ENCODE measurements around the gene SLC37A3.

SLC37A3 gene

DNA sequence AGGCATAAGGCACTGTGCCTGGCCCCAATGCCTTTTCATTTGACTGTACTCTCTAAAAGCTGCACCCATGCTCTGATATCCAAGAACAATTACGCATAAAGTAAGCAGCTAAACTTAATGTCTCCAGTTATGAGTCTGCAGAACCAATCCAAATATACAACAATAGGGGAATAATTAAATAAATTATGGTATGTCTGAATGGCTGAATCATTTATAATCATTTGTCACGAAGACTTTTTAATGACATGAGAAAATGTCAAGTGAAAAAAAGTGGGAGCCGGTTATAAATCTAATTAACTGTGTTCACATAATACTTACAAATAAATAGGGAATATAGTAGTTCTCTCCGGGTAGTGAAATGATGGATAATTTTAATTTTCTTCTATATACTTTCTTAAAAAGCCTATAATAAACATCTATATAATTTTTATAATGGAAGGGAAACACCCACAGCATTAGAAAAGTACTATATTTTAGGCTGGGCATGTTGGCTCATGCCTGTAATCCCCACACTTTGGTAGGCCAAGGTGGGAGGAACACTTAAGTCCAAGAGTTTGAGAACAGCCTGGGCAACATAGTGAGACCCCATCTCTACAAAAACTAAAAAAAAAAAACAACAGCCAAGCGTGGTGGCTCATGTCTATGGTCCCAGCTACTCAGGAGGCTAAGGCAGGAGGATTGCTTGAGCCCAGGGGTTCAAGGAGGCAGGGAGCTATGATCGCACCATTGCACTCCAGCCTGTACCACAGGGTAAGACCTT, 14.2 kb downstream of the SLC37A3 start:
- Histone ChIP-seq H3K4me3 (ENCODE audit: low read depth in 1 of 2, low read length in 2 of 2) (no peak overlapping the region), H3K27me3 (ENCODE audit: control insufficient read depth in 1 of 2, insufficient read depth in 2 of 2, low read length in 2 of 2) (no peaks in the 10 kb centered on the region), H3K9ac (ENCODE audit: low read depth in 1 of 2, low read length in 2 of 2) (no peak overlapping the region), H3K9me3 (ENCODE audit: control insufficient read depth in 1 of 2, low read length in 2 of 2) (no peaks in the 10 kb centered on the region), H3K36me3 (ENCODE audit: control insufficient read depth in 1 of 2, insufficient read depth in 2 of 2, low read length in 2 of 2) (peaks cover 4 to 19% of the 10 kb centered on the region in 2 donors), H3K27ac (ENCODE audit: low read depth, low read length) (no peak overlapping the region), H3K4me1 (ENCODE audit: control insufficient read depth in 1 of 2, insufficient read depth in 2 of 2, low read length in 2 of 2) (no peaks in the 10 kb centered on the region)

DNA sequence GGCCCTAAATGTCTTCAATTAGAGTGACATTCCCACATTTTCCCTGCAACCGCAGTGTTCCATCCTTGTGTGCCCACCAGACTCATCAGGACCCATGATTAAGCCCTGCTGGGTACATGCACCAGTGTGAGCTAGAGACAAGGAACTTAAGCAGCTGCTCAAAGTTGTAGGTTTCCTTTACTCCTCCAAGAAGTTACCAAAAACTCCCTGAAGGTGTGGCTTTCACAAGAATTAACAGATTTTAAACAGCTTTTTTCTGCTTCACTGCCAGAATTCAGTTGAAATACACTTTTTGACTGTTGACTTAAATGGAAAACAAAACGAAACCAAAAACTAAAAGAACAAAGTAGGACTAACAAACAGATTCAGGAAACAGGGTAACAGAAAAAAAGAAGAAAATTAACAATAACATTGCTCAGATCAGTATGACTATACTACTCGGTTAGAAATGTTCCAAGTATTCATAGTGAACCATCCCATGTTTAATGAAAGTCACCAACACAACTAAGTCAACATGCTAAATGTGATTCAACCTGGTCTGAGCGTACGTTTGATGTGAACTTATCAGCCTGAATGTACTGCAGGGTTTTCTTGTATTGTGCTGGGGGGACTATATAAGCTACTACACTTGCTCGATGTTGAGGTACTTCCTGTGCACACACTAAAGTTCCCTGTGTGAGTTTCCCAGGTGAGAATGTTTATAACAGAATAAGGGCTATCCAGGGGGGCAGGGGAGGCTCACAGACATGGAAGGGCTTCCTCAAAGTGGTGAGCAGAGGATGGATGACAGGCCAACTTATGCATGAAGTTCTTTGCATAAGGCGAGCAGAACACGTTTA, 22.2 kb downstream of the SLC37A3 start:
- H3K9me3 ChIP-seq (ENCODE audit: control insufficient read depth in 1 of 2, low read length in 2 of 2) = no peaks in the 10 kb centered on the region
- no peak overlapping the region for H3K27ac ChIP-seq (ENCODE audit: low read depth, low read length)
- H3K36me3 ChIP-seq (ENCODE audit: control insufficient read depth in 1 of 2, insufficient read depth in 2 of 2, low read length in 2 of 2) = peaks cover 0 to 27% of the 10 kb centered on the region in 2 donors
- no peak overlapping the region for H3K9ac ChIP-seq (ENCODE audit: low read depth in 1 of 2, low read length in 2 of 2)
- H3K4me1 ChIP-seq (ENCODE audit: control insufficient read depth in 1 of 2, insufficient read depth in 2 of 2, low read length in 2 of 2) = no peaks in the 10 kb centered on the region
- H3K27me3 ChIP-seq (ENCODE audit: control insufficient read depth in 1 of 2, insufficient read depth in 2 of 2, low read length in 2 of 2) = no peaks in the 10 kb centered on the region
- H3K4me3 ChIP-seq (ENCODE audit: low read depth in 1 of 2, low read length in 2 of 2) = no peak overlapping the region

DNA sequence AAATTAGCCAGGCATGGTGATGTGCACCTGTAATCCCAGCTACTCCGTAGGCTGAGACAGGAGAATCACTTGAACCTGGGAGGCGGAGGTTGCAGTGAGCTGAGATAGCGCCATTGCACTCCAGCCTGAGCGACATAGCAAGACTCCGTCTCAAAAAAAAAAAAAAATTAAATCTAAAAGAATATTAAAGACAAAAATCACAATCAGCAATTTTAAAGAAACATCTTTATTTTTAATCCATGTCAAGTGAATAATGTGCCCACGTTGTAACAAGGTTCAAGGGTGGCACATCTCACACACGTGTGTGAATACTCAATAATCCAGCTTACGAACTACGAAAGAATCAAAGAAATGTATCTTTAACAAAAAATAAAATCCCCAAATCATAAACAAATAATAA, 23.0 kb downstream of the SLC37A3 start:
- Histone ChIP-seq H3K36me3 (ENCODE audit: control insufficient read depth in 1 of 2, insufficient read depth in 2 of 2, low read length in 2 of 2) (peaks cover 0 to 23% of the 10 kb centered on the region in 2 donors), H3K27ac (ENCODE audit: low read depth, low read length) (no peak overlapping the region), H3K9me3 (ENCODE audit: control insufficient read depth in 1 of 2, low read length in 2 of 2) (no peaks in the 10 kb centered on the region), H3K4me3 (ENCODE audit: low read depth in 1 of 2, low read length in 2 of 2) (no peak overlapping the region), H3K9ac (ENCODE audit: low read depth in 1 of 2, low read length in 2 of 2) (no peak overlapping the region), H3K4me1 (ENCODE audit: control insufficient read depth in 1 of 2, insufficient read depth in 2 of 2, low read length in 2 of 2) (no peaks in the 10 kb centered on the region), H3K27me3 (ENCODE audit: control insufficient read depth in 1 of 2, insufficient read depth in 2 of 2, low read length in 2 of 2) (no peaks in the 10 kb centered on the region)

DNA sequence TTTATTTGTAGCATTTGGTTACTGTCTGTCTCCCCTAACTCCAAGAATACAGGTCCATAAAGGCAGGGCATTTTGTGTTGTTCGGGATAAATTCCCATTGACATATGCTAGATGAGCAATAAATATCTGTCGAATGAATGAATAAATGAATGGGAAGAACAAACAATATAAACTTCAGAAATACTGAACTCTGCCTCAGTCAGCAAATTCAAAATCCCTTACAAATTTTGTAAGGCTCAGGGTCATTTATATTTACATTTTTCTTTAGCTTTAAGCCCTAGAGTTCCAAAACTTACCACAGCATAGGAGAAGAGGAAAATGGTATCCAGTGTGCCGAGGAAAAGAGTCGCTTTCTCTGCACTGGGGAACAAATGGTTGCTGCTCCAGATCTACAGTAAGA, 29.0 kb downstream of the SLC37A3 start:
- Histone ChIP-seq H3K4me1 (ENCODE audit: control insufficient read depth in 1 of 2, insufficient read depth in 2 of 2, low read length in 2 of 2) (peaks cover 0 to 3% of the 10 kb centered on the region in 2 donors), H3K27me3 (ENCODE audit: control insufficient read depth in 1 of 2, insufficient read depth in 2 of 2, low read length in 2 of 2) (no peaks in the 10 kb centered on the region), H3K9ac (ENCODE audit: low read depth in 1 of 2, low read length in 2 of 2) (no peak overlapping the region), H3K9me3 (ENCODE audit: control insufficient read depth in 1 of 2, low read length in 2 of 2) (no peaks in the 10 kb centered on the region), H3K4me3 (ENCODE audit: low read depth in 1 of 2, low read length in 2 of 2) (no peak overlapping the region), H3K36me3 (ENCODE audit: control insufficient read depth in 1 of 2, insufficient read depth in 2 of 2, low read length in 2 of 2) (peaks cover 0 to 7% of the 10 kb centered on the region in 2 donors), H3K27ac (ENCODE audit: low read depth, low read length) (no peak overlapping the region)

DNA sequence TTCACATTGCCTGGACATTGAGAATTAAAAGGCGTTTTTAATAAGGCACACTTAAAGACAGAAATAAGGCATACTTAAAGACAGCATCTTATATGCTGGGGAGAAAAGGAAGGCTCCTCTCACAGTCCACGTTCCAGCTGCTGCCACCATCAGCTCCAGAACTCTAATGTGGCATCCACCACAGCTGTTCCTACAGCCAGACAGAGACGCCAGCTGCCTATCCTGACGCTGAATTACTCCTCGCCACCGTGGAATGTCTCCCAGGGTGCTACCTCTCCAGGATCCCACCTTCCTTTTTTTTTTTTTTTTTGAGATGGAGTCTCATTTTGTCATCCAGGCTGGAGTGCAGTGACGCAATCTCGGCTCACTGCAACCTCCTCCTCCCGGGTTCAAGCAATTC, 30.8 kb downstream of the SLC37A3 start:
- Histone ChIP-seq H3K9me3 (ENCODE audit: control insufficient read depth in 1 of 2, low read length in 2 of 2) (no peaks in the 10 kb centered on the region), H3K27me3 (ENCODE audit: control insufficient read depth in 1 of 2, insufficient read depth in 2 of 2, low read length in 2 of 2) (no peaks in the 10 kb centered on the region), H3K9ac (ENCODE audit: low read depth in 1 of 2, low read length in 2 of 2) (no peak overlapping the region), H3K4me3 (ENCODE audit: low read depth in 1 of 2, low read length in 2 of 2) (no peak overlapping the region), H3K4me1 (ENCODE audit: control insufficient read depth in 1 of 2, insufficient read depth in 2 of 2, low read length in 2 of 2) (peaks cover 0 to 3% of the 10 kb centered on the region in 2 donors), H3K36me3 (ENCODE audit: control insufficient read depth in 1 of 2, insufficient read depth in 2 of 2, low read length in 2 of 2) (peaks cover 0 to 11% of the 10 kb centered on the region in 2 donors), H3K27ac (ENCODE audit: low read depth, low read length) (no peak overlapping the region)

DNA sequence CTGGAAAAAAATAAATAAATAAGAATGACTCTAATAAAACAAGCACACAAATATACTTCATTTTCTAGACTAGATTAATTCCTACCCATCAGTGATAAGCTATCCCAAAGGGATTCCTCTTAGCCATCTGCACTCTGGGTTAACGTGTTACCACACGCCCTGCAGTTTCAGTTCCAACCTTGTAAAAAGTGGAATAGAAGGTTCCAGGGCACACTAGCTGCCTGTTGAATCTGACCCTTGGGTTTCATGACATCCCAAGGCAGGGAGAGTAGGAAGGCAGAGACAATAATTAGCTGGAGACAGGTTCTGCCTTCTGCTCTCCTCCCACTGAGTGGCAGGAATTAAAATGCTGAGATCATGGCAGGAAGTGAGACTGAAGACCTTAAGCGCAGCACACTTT, 33.5 kb downstream of the SLC37A3 start:
- Histone ChIP-seq H3K4me3 (ENCODE audit: low read depth in 1 of 2, low read length in 2 of 2) (no peak overlapping the region), H3K36me3 (ENCODE audit: control insufficient read depth in 1 of 2, insufficient read depth in 2 of 2, low read length in 2 of 2) (peaks cover 0 to 11% of the 10 kb centered on the region in 2 donors), H3K9me3 (ENCODE audit: control insufficient read depth in 1 of 2, low read length in 2 of 2) (no peaks in the 10 kb centered on the region), H3K9ac (ENCODE audit: low read depth in 1 of 2, low read length in 2 of 2) (no peak overlapping the region), H3K4me1 (ENCODE audit: control insufficient read depth in 1 of 2, insufficient read depth in 2 of 2, low read length in 2 of 2) (peaks cover 0 to 3% of the 10 kb centered on the region in 2 donors), H3K27ac (ENCODE audit: low read depth, low read length) (no peak overlapping the region), H3K27me3 (ENCODE audit: control insufficient read depth in 1 of 2, insufficient read depth in 2 of 2, low read length in 2 of 2) (no peaks in the 10 kb centered on the region)

DNA sequence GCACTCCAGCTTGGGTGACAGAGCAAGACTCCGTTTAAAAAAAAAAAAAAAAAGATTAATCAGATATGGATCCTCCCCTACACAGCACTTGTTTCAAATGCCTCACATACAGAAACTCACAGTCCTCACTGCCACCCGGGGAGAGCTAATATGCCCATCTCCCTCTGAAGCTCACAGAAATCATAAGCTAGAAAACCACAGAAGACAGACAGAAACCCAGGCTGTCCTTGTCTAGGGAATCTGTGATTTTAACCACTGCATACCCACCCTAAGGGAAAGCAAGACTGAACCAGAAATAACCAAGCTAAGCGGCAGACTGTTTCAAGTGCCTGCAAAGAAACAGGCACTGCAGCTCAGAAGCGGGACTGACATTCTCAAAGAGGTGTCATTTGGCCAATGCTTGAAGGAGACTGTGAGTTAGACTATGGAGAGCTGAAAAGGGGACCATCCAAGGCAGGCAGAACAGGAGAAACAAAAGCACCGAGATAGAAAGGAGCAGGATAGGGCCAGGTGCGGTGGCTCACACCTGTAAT, 37.6 kb downstream of the SLC37A3 start:
- Histone ChIP-seq H3K27me3 (ENCODE audit: control insufficient read depth in 1 of 2, insufficient read depth in 2 of 2, low read length in 2 of 2) (no peaks in the 10 kb centered on the region), H3K9me3 (ENCODE audit: control insufficient read depth in 1 of 2, low read length in 2 of 2) (no peaks in the 10 kb centered on the region), H3K9ac (ENCODE audit: low read depth in 1 of 2, low read length in 2 of 2) (no peak overlapping the region), H3K36me3 (ENCODE audit: control insufficient read depth in 1 of 2, insufficient read depth in 2 of 2, low read length in 2 of 2) (peaks cover 0 to 4% of the 10 kb centered on the region in 2 donors), H3K4me1 (ENCODE audit: control insufficient read depth in 1 of 2, insufficient read depth in 2 of 2, low read length in 2 of 2) (peaks cover 7 to 18% of the 10 kb centered on the region in 2 donors), H3K27ac (ENCODE audit: low read depth, low read length) (no peak overlapping the region), H3K4me3 (ENCODE audit: low read depth in 1 of 2, low read length in 2 of 2) (no peak overlapping the region)

DNA sequence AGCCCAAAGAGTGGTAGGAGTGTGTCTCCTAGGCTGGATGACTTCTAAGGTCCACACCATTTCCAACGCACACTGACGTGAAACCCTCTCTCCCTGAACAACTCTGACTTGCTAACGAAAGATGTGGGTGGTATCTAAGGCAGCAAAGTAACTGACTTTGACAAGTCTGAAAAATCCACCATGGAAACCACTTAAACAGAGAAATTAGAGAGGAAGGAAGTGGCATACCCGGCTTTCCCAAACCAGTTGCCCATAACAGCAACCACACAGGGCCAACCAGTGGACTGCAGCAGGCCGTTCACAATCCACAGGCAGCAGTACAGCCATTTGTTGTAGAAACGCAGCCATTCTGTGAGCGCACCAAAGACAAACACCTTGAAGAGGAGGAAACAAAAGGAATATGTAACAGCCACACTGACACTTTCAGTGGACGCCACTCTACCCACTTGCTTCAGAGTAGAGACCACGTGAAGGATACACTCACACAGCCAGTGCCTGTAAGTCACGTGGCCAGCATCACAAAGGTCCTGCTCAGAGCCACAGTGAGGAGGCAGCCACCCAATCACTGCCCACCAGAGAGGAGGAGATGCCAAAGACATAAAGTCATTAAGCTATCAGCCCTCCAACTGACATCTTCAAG, 39.8 kb downstream of the SLC37A3 start:
- H3K4me1 ChIP-seq (ENCODE audit: control insufficient read depth in 1 of 2, insufficient read depth in 2 of 2, low read length in 2 of 2) = peaks cover 7 to 16% of the 10 kb centered on the region in 2 donors
- H3K9ac ChIP-seq (ENCODE audit: low read depth in 1 of 2, low read length in 2 of 2) = no peak overlapping the region
- H3K27me3 ChIP-seq (ENCODE audit: control insufficient read depth in 1 of 2, insufficient read depth in 2 of 2, low read length in 2 of 2) = no peaks in the 10 kb centered on the region
- H3K27ac ChIP-seq (ENCODE audit: low read depth, low read length) = no peak overlapping the region
- H3K9me3 ChIP-seq (ENCODE audit: control insufficient read depth in 1 of 2, low read length in 2 of 2) = no peaks in the 10 kb centered on the region
- peaks cover 0 to 5% of the 10 kb centered on the region in 2 donors for H3K36me3 ChIP-seq (ENCODE audit: control insufficient read depth in 1 of 2, insufficient read depth in 2 of 2, low read length in 2 of 2)
- H3K4me3 ChIP-seq (ENCODE audit: low read depth in 1 of 2, low read length in 2 of 2) = peak overlapping the region in 1 of 2 donors; percentile 41

DNA sequence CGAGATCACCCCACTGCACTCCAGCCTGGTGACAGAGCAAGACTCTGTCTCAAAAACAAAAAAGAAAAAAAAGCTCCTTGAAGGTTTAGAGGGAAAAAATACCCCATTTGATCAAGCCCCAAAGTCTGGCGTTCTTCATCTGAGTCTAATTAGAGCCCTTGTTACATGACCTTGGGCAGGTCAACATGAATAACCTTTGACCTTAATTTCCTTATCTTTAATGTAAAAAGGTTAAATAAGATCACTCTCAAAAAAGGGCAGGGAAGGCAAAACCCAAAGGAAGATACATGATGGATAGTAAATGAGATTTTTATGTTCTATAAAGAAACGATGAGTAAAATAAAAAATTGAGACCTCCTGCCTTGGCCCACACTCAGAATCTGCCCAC, 40.3 kb downstream of the SLC37A3 start:
- no peak overlapping the region for H3K27ac ChIP-seq (ENCODE audit: low read depth, low read length)

DNA sequence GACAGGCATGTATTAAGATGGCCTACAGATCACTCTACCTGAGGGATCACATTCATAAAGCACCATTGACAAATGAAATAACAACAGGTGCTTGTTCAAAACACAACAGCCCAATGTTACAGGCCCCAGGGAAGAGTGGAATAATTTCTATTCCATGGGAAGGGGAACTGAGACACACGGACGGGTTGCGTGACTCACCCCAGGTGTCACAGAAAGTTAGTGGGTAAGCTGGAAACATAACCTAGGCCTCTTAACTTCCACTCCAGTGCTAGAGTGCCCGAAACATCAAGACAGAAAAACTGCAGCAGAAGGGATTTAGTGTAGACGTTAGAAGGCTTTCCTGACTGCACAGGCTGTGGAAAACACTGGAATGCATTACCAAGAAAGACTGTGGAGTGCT, 48.3 kb downstream of the SLC37A3 start:
- Histone ChIP-seq H3K27ac (ENCODE audit: low read depth, low read length) (no peak overlapping the region), H3K36me3 (ENCODE audit: control insufficient read depth in 1 of 2, insufficient read depth in 2 of 2, low read length in 2 of 2) (peaks cover 27 to 62% of the 10 kb centered on the region in 2 donors)

More for the DNA sequence above, 40.3 kb downstream of the SLC37A3 start:
- Histone ChIP-seq H3K4me3 (ENCODE audit: low read depth in 1 of 2, low read length in 2 of 2) (no peak overlapping the region), H3K9me3 (ENCODE audit: control insufficient read depth in 1 of 2, low read length in 2 of 2) (no peaks in the 10 kb centered on the region), H3K4me1 (ENCODE audit: control insufficient read depth in 1 of 2, insufficient read depth in 2 of 2, low read length in 2 of 2) (peaks cover 7 to 16% of the 10 kb centered on the region in 2 donors), H3K9ac (ENCODE audit: low read depth in 1 of 2, low read length in 2 of 2) (no peak overlapping the region), H3K36me3 (ENCODE audit: control insufficient read depth in 1 of 2, insufficient read depth in 2 of 2, low read length in 2 of 2) (peaks cover 0 to 5% of the 10 kb centered on the region in 2 donors), H3K27me3 (ENCODE audit: control insufficient read depth in 1 of 2, insufficient read depth in 2 of 2, low read length in 2 of 2) (no peaks in the 10 kb centered on the region)

More for the DNA sequence above, 48.3 kb downstream of the SLC37A3 start:
- H3K9me3 ChIP-seq (ENCODE audit: control insufficient read depth in 1 of 2, low read length in 2 of 2) = no peaks in the 10 kb centered on the region
- no peaks in the 10 kb centered on the region for H3K4me1 ChIP-seq (ENCODE audit: control insufficient read depth in 1 of 2, insufficient read depth in 2 of 2, low read length in 2 of 2)
- H3K27me3 ChIP-seq (ENCODE audit: control insufficient read depth in 1 of 2, insufficient read depth in 2 of 2, low read length in 2 of 2) = no peaks in the 10 kb centered on the region
- no peak overlapping the region for H3K9ac ChIP-seq (ENCODE audit: low read depth in 1 of 2, low read length in 2 of 2)
- H3K4me3 ChIP-seq (ENCODE audit: low read depth in 1 of 2, low read length in 2 of 2) = no peak overlapping the region
